DMS 273 treated with DMSO at 0.1 percent for 48 hours (cell line): ENCODE results near the gene NAA15.
A peak's percentile ranks its signal among the peaks of the same experiment; 100 is the strongest.
"Not testable (repeated sequence)": the region's sequence is repeated elsewhere in the genome, so short reads cannot be mapped to it uniquely, and the experiment has no call there.

Experiments
- DNase-seq: peaks from one replicate; lab custom pipeline; 2025; lab: John Stamatoyannopoulos, UW

The NAA15 gene

DNA sequence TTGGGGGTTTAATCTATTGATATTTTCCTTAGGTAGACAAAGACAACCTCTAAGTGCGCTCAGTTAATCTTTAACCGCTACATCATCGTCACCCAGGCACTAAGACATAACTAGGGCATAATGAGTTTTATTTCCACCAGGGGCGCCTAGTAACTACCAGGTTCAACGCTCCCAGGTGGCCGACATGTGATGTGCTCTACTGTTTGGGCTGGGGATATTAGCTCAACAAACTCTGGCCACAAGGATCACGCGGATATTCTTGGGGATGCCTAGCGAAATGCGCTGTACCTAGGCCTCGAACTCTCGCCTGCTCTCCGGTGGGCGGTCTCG is 151.7 kb downstream of the NAA15 start:
- DNase-seq, result peak; percentile 38

GRCh38 chr4:139453371-139454110 is 152.2 kb downstream of the NAA15 start:
- peak; percentile 61 for DNase-seq

GRCh38 chr4:139454111-139455045 is 153.1 kb downstream of the NAA15 start, which contains the start of gene RAB33B:
Gene RAB33B (plus strand): TSS chr4:139454121. CDS start chr4:139454196, 75 bp downstream.
- no peak for DNase-seq

- no peak for DNase-seq
Measured at GRCh38 chr4:139455126-139455538, 153.8 kb downstream of the NAA15 start.

GRCh38 chr4:139457318-139457717 is 156.0 kb downstream of the NAA15 start:
- DNase-seq, result no peak

GRCh38 chr4:139458543-139458942 is 157.2 kb downstream of the NAA15 start:
- no peak for DNase-seq

GRCh38 chr4:139458999-139459398 is 157.7 kb downstream of the NAA15 start:
- no peak for DNase-seq

DNA sequence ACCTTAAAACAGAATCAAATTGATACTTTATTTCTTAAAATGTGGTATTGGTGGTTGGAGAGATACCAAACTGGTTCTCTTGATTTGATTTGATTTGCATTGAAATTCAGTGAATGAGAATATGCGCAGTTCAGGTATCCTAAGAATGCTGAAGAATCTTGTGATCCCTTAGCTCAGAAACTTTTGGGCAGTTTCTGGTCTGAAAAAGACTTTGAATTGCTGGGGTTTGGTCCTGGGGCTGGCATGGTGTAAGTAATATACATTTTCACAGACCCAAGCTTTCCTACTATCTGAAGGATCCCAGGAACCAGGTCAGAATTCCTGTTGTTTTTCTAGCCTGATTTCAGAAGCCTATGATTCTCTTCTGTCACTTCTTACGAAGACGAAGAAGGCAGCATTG is 159.3 kb downstream of the NAA15 start:
- no peak for DNase-seq

GRCh38 chr4:139461022-139461628 is 159.8 kb downstream of the NAA15 start:
- DNase-seq, result no peak

- DNase-seq, result not testable (repeated sequence)
Measured at GRCh38 chr4:139464512-139464911, 163.2 kb downstream of the NAA15 start.

DNA sequence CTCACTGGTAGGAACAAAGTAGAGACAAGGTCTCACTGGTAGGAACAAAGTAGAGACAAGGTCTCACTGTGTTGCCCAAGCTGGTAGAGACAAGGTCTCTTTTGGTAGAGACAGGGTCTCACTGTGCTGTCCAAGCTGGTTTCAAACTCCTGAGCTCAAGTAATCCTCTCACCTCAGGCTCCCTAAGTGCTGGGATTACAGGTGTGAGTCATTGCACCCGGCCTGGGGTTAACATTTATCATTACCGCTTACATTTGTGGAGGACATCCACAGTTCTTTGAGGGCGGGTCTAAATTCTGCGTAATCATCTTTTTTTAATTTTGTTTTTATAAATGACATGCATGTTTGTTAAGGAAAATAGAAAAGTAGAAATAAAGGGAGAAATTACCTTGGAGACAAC is 164.6 kb downstream of the NAA15 start:
- no peak for DNase-seq

GRCh38 chr4:139468756-139469155 is 167.5 kb downstream of the NAA15 start:
- DNase-seq, result not testable (repeated sequence)

DNA sequence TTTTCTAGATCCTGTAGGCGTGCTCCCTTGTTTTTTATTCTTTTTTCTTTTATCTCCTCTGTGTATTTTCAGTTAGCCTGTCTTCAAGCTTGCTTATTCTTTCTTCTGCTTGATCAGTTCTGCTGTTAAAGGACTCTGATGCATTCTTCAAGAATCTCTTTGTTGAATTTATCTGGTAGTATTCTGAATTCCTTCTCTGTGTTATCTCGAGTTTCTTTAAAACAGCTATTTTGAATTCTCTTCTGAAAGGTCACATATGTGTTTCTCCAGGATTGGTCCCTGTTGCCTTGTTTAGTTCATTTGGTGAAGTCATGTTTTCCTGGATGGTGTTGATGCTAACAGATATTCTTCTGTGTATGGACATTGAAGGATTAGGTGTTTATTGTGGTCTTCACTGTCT is 167.9 kb downstream of the NAA15 start:
- DNase-seq, result no peak
